OCI-LY1 (cell line): ENCODE data around the gene SELENOO.

ENCODE experiments used
- CTCF ChIP-seq: fragments of 200-600 bp; sonication (generic), shearing (Covaris generic); IDR thresholded peaks from 2 replicates; pipeline ENCODE4 v1.5.1; 2017; ENCODE audit warnings: mild to moderate bottlenecking, antibody characterized with exemption, low read length, moderate library complexity, mixed read lengths
- EZH2 ChIP-seq: fragments of 200-600 bp; sonication (generic), shearing (Covaris generic); IDR thresholded peaks from 2 replicates; pipeline ENCODE4 v1.8.0; 2017; ENCODE audit warnings: borderline replicate concordance, mixed run types, mild to moderate bottlenecking, antibody characterized with exemption, low read length, moderate library complexity, mixed read lengths

- TF ChIP-seq CTCF = no peak
- TF ChIP-seq EZH2 = no peak
Observed at GRCh38 chr22:50266994-50267393, 66.2 kb downstream of the SELENOO start.
